H1 (cell line): ENCODE results near the gene FAM24B. TPM values are rescaled to one million over a fixed set of nuclear protein-coding genes. Genes with fewer than 3 reads are reported as not detected.

Experiments
- BCL11A ChIP-seq, 2 experiments: IDR thresholded peaks; one replicate each; pipeline ENCODE4 v1.6.1; 2011; ENCODE audit warnings: low read depth in 2 of 2, low read length in 2 of 2, mild to moderate bottlenecking in 2 of 2
- CHD2 ChIP-seq: IDR thresholded peaks from 2 replicates; pipeline ENCODE4 v1.6.1; 2012; ENCODE audit warnings: low read length, improper control_type of control experiment
- GABPA ChIP-seq: IDR thresholded peaks from 2 replicates; pipeline ENCODE4 v1.6.1; 2011; ENCODE audit warnings: mild to moderate bottlenecking, low read length, moderate library complexity, borderline replicate concordance; ENCODE audit not compliant: insufficient read depth
- HDAC2 ChIP-seq, 2 experiments: fragments of 300-600 bp in 1 of 2; sonication (generic) in 1 of 2; IDR thresholded peaks; 2 replicates each; pipeline ENCODE4 v1.6.1; 2011 to 2012; ENCODE audit warnings: low read depth in 2 of 2, low read length in 2 of 2, mild to moderate bottlenecking in 2 of 2, moderate library complexity in 2 of 2, borderline replicate concordance in 1 of 2, inconsistent platforms in 1 of 2
- KDM1A ChIP-seq: fragments of 200-600, 300-600 bp; sonication (generic); IDR thresholded peaks from 2 replicates; pipeline ENCODE4 v1.7.1; 2016; ENCODE audit warnings: mild to moderate bottlenecking, low read length, borderline replicate concordance
- NANOG ChIP-seq: IDR thresholded peaks from 2 replicates; pipeline ENCODE4 v1.6.1; 2011; ENCODE audit warnings: low read length, low read depth, mild to moderate bottlenecking, inconsistent platforms; ENCODE audit not compliant: insufficient read depth, poor library complexity, severe bottlenecking
- PHF8 ChIP-seq: fragments of 200-600 bp; sonication (generic); conservative IDR thresholded peaks from 2 replicates; pipeline ENCODE4 v1.7.1; 2012; ENCODE audit warnings: low read depth, mild to moderate bottlenecking, inconsistent platforms, low read length, moderate library complexity
- SIRT6 ChIP-seq: IDR thresholded peaks from one replicate; pipeline ENCODE4 v1.7.1; 2012; ENCODE audit warnings: low read length, inconsistent platforms
- polyA plus RNA-seq, 7 experiments: library from polyadenylated mRNA; depleted of rRNA in 3 of 7; stranded (reverse) in 5 of 7; unstranded in 2 of 7; fragments of >200 nt in 5 of 7; fragments of 200-250 nt in 2 of 7; gene quantifications; 1 replicate in 5 of 7; 2 replicates in 1 of 7; 4 replicates in 1 of 7; pipeline versions ENCODE4 v1.2.1 to v1.2.3, GENCODE V29; 2011 to 2013; ENCODE audit warnings: missing spikeins in 2 of 7, mixed read lengths in 2 of 7
- total RNA-seq: library from RNA; stranded (reverse); fragmentation: NEBNext Ultra II Directional; extraction: Animal tissue kit (Norgen Biotek cat#: 25700); gene quantifications from 2 replicates; pipeline ENCODE4 v1.2.1, GENCODE V29; 2021
- TF ChIP-seq, protein P1 (sequence below): IDR thresholded peaks from 2 replicates; pipeline ENCODE4 v1.6.1; 2011; ENCODE audit warnings: low read length, improper control_type of control experiment
- TF ChIP-seq, protein P2 (sequence below): IDR thresholded peaks from 2 replicates; pipeline ENCODE4 v1.6.1; 2012; ENCODE audit warnings: inconsistent platforms

FAM24B gene
- total and polyA plus RNA-seq, 2 of the 8 experiments (the other 6 are each of a cell fraction or from before 2014, with no cell fraction given) = 0.50 to 0.56 TPM

DNA sequence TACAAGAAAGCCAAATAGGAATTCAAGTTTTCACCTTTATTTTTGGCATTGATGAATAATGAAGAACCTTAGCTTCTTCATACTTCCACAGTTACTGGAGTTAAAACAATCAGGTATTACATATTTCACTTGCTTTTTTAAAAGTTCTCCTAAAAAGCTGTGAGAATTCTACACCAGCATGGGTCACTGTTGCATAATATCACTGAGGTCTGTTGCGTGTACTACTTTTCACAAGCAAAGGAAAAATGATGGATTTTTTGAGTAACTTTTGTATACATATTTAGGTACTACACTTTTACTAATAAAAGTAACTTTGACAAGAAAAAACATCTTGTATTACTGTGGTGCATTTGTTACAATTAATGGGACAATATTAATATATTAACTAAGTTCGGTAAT, 15.2 kb downstream of the FAM24B start (continued):
- TF ChIP-seq GABPA (no peak), BCL11A (IDR thresholded peaks at IDR 0.05; ENCODE audit: low read depth in 2 of 2, low read length in 2 of 2) (no peak), SIRT6 (no peak), NANOG (no peak), PHF8 (no peak), KDM1A (no peak), HDAC2 (IDR thresholded peaks at IDR 0.05; ENCODE audit: borderline replicate concordance in 1 of 2, low read depth in 2 of 2, low read length in 2 of 2) (no peak), CHD2 (no peak)
- TF ChIP-seq, protein P1, sequence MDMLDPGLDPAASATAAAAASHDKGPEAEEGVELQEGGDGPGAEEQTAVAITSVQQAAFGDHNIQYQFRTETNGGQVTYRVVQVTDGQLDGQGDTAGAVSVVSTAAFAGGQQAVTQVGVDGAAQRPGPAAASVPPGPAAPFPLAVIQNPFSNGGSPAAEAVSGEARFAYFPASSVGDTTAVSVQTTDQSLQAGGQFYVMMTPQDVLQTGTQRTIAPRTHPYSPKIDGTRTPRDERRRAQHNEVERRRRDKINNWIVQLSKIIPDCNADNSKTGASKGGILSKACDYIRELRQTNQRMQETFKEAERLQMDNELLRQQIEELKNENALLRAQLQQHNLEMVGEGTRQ = no peak
- TF ChIP-seq, protein P2, sequence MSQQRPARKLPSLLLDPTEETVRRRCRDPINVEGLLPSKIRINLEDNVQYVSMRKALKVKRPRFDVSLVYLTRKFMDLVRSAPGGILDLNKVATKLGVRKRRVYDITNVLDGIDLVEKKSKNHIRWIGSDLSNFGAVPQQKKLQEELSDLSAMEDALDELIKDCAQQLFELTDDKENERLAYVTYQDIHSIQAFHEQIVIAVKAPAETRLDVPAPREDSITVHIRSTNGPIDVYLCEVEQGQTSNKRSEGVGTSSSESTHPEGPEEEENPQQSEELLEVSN = no peak
